ENCODE data around the gene CDV3. TPM values are rescaled to one million over a fixed set of nuclear protein-coding genes. Genes with fewer than 3 reads are reported as not detected.
A peak's percentile ranks its signal among the peaks of the same experiment; 100 is the strongest.
"Not testable (repeated sequence)": the region's sequence is repeated elsewhere in the genome, so short reads cannot be mapped to it uniquely, and the experiment has no call there.

The CDV3 gene
- 289 TPM in 2 replicates for total RNA-seq

GRCh38 chr3:133573629-133574194 lies at the start of gene CDV3:
TSS of gene CDV3 (plus strand) at chr3:133573686. CDS start at chr3:133574045, 359 bp downstream.
- intact Hi-C loops (cut with micrococcal nuclease) = loop anchor here (1.0 to 5.0 kb wide), 14 partner anchors 22 to 1156 kb away; partner anchors contain the start of genes CEP63, DNAJC13, NPHP3 and RYK
- H3K36me3 Mint-ChIP-seq (ENCODE audit: low read depth) = peaks cover 39% of the 10 kb centered on the region
- H3K4me3 Mint-ChIP-seq = peak within 1 kb of the TSS; percentile 94
- H3K27ac Mint-ChIP-seq = peak within 1 kb of the TSS; percentile 98
- H3K27me3 Mint-ChIP-seq (ENCODE audit: insufficient read depth) = peaks cover 2% of the 10 kb centered on the region
- DNase-seq (ENCODE audit: low spot score) = no peak
- no peaks in the 10 kb centered on the region for H3K9me3 Mint-ChIP-seq
- H3K4me1 Mint-ChIP-seq (ENCODE audit: low read depth) = peaks cover 66% of the 10 kb centered on the region

GRCh38 chr3:133523758-133524157 lies 49.7 kb upstream of the CDV3 start:
- H3K36me3 Mint-ChIP-seq (ENCODE audit: low read depth); DNase-seq (ENCODE audit: low spot score); H3K4me3 Mint-ChIP-seq; H3K27me3 Mint-ChIP-seq (ENCODE audit: insufficient read depth); H3K4me1 Mint-ChIP-seq (ENCODE audit: low read depth); H3K9me3 Mint-ChIP-seq; H3K27ac Mint-ChIP-seq; intact Hi-C loops (cut with micrococcal nuclease): not testable (repeated sequence)

- Mint-ChIP-seq H3K4me1 (ENCODE audit: low read depth) (no peaks in the 10 kb centered on the region), H3K27ac (no peak overlapping the region), H3K4me3 (no peak overlapping the region), H3K9me3 (peaks cover 7% of the 10 kb centered on the region), H3K36me3 (ENCODE audit: low read depth) (no peaks in the 10 kb centered on the region), H3K27me3 (ENCODE audit: insufficient read depth) (peaks cover 2% of the 10 kb centered on the region)
- intact Hi-C loops (cut with micrococcal nuclease) = no loop called here
- DNase-seq (ENCODE audit: low spot score) = no peak
These were observed 48.1 kb upstream of the CDV3 start for GRCh38 chr3:133525435-133525834.

DNA sequence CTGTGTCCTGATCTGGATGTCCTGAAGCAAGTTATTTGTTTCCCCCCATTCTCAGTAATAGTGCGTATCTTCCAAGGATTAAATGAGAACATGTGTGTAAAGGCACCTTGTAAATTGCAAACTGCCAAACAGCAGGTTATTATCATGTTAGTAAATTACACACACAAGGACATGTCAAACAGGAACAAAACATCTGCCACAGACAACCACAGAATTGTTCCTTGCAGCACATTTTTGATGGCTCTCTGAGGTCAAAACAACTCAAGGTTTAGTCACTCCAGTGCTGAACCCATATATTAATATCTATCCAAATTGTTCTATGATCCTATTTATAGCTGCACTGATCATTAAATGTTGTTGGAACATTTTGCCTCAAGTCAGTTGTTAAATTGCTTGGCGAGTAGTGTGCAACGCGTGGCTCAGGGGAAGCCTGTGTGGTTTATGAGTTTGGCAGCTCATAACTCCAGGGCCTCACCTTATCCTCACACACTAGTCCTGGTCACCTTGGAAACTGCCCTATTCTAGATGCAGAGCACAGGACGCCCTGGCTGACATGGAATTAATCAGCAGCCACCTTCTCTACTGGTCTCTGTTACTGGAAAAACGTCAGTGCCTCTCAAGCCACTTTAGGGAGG lies 46.3 kb upstream of the CDV3 start:
- no peak overlapping the region for H3K27ac Mint-ChIP-seq
- intact Hi-C loops (cut with micrococcal nuclease) = no loop called here
- no peak overlapping the region for H3K4me3 Mint-ChIP-seq

DNA sequence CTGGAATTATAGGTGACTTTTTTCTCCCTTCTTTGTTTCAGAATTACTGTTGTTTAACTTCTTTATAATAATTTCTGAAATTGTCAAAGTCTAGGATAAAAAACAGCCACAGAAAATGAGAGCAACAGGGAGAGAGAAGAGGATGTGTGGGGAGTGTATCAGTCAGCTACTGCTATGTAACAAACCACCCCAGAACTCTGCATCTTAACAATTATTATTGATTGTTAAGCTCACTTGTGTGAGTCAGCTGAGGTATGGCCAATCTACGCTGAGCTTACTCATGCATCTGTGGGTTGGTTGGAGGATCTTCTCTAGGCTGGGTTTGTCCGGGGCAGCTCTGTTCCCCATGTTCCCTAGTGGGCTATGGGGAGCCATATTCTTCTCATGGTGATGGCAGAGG lies 43.7 kb upstream of the CDV3 start:
- Mint-ChIP-seq H3K4me3 (no peak overlapping the region), H3K27ac (no peak overlapping the region), H3K9me3 (peaks cover 7% of the 10 kb centered on the region), H3K36me3 (ENCODE audit: low read depth) (no peaks in the 10 kb centered on the region), H3K27me3 (ENCODE audit: insufficient read depth) (peaks cover 2% of the 10 kb centered on the region), H3K4me1 (ENCODE audit: low read depth) (no peaks in the 10 kb centered on the region)
- no peak for DNase-seq (ENCODE audit: low spot score)
- intact Hi-C loops (cut with micrococcal nuclease) = no loop called here

More for the DNA sequence above, 46.3 kb upstream of the CDV3 start:
- H3K36me3 Mint-ChIP-seq (ENCODE audit: low read depth) = no peaks in the 10 kb centered on the region
- no peak for DNase-seq (ENCODE audit: low spot score)
- H3K9me3 Mint-ChIP-seq = peaks cover 7% of the 10 kb centered on the region
- peaks cover 2% of the 10 kb centered on the region for H3K27me3 Mint-ChIP-seq (ENCODE audit: insufficient read depth)
- H3K4me1 Mint-ChIP-seq (ENCODE audit: low read depth) = no peaks in the 10 kb centered on the region

DNA sequence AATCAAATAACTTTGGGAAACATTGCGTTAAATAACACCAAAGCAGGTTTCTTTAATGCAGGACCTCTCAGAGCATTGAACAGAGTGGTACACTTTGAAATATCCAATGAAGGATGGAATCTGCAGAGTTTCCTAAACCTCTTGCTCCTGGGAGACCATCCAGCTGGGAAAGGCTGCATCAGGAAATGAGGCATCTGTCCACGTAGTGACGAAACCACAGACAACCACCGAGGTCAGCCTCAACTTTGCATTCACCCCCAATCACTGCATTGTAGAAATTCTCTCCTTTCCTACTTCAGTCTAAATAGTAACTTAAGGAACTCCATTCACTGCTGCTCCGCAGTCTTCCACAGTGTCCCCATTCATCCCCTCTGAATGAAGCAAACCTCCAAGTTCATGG lies 41.5 kb upstream of the CDV3 start:
- Mint-ChIP-seq H3K36me3 (ENCODE audit: low read depth) (no peaks in the 10 kb centered on the region), H3K4me1 (ENCODE audit: low read depth) (no peaks in the 10 kb centered on the region), H3K4me3 (no peak overlapping the region), H3K27ac (no peak overlapping the region), H3K9me3 (peaks cover 7% of the 10 kb centered on the region), H3K27me3 (ENCODE audit: insufficient read depth) (peaks cover 4% of the 10 kb centered on the region)
- no peak for DNase-seq (ENCODE audit: low spot score)
- intact Hi-C loops (cut with micrococcal nuclease) = no loop called here

DNA sequence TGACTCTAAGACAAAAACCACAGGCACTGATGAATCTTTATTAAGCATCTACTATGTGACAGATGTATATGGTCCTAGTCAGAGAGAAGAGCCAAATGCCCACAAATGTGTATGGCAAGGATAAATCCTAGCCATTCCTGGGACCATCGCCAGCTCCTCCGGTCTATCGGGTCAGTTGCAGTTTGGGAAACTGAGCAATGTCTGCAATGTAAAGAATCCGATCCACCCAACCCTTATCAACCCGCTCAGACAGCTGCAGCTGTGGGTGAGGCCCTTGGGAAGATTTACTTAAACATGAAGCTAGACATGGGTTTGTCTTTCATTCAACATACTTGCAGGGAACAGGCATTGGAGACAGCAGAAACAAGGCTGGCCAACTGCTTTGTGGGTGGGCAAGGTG lies 40.5 kb upstream of the CDV3 start:
- no peak overlapping the region for H3K27ac Mint-ChIP-seq
- H3K36me3 Mint-ChIP-seq (ENCODE audit: low read depth) = no peaks in the 10 kb centered on the region
- H3K27me3 Mint-ChIP-seq (ENCODE audit: insufficient read depth) = peaks cover 5% of the 10 kb centered on the region
- H3K4me1 Mint-ChIP-seq (ENCODE audit: low read depth) = no peaks in the 10 kb centered on the region
- no peak for DNase-seq (ENCODE audit: low spot score)
- H3K9me3 Mint-ChIP-seq = peaks cover 9% of the 10 kb centered on the region
- intact Hi-C loops (cut with micrococcal nuclease) = no loop called here
- no peak overlapping the region for H3K4me3 Mint-ChIP-seq

GRCh38 chr3:133535971-133536881 lies 37.3 kb upstream of the CDV3 start:
- H3K27me3 Mint-ChIP-seq (ENCODE audit: insufficient read depth) = peaks cover 3% of the 10 kb centered on the region
- peaks cover 4% of the 10 kb centered on the region for H3K9me3 Mint-ChIP-seq
- H3K4me3 Mint-ChIP-seq = no peak overlapping the region
- H3K36me3 Mint-ChIP-seq (ENCODE audit: low read depth) = no peaks in the 10 kb centered on the region
- no peaks in the 10 kb centered on the region for H3K4me1 Mint-ChIP-seq (ENCODE audit: low read depth)
- no peak overlapping the region for H3K27ac Mint-ChIP-seq
- DNase-seq (ENCODE audit: low spot score) = no peak
- intact Hi-C loops (cut with micrococcal nuclease) = no loop called here

DNA sequence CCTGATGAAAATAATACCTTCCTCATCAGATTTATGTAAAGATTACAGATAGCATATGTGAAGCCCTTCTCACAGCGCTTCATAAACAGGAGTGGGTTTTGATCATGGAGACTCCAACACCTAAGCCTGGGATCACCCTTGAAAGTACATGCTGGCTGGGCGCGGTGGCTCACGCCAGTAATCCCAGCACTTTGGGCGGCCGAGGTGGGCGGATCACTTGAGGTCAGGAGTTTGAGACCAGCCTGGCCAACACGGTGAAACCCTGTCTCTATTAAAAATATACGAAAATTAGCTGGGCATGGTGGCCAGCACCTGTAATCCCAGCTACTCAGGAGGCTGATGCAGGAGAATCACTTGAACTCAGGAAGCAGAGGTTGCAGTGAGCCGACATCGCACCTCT lies 36.4 kb upstream of the CDV3 start:
- intact Hi-C loops (cut with micrococcal nuclease); H3K4me3 Mint-ChIP-seq; H3K36me3 Mint-ChIP-seq (ENCODE audit: low read depth); H3K27ac Mint-ChIP-seq; DNase-seq (ENCODE audit: low spot score); H3K9me3 Mint-ChIP-seq; H3K4me1 Mint-ChIP-seq (ENCODE audit: low read depth); H3K27me3 Mint-ChIP-seq (ENCODE audit: insufficient read depth): not testable (repeated sequence)

GRCh38 chr3:133538154-133538553 lies 35.3 kb upstream of the CDV3 start:
- peaks cover 3% of the 10 kb centered on the region for H3K27me3 Mint-ChIP-seq (ENCODE audit: insufficient read depth)
- H3K27ac Mint-ChIP-seq = no peak overlapping the region
- DNase-seq (ENCODE audit: low spot score) = no peak
- H3K4me3 Mint-ChIP-seq = no peak overlapping the region
- H3K9me3 Mint-ChIP-seq = peaks cover 4% of the 10 kb centered on the region
- no peaks in the 10 kb centered on the region for H3K36me3 Mint-ChIP-seq (ENCODE audit: low read depth)
- H3K4me1 Mint-ChIP-seq (ENCODE audit: low read depth) = no peaks in the 10 kb centered on the region
- intact Hi-C loops (cut with micrococcal nuclease) = no loop called here

- no peak overlapping the region for H3K4me3 Mint-ChIP-seq
- H3K9me3 Mint-ChIP-seq = peaks cover 4% of the 10 kb centered on the region
- no peaks in the 10 kb centered on the region for H3K36me3 Mint-ChIP-seq (ENCODE audit: low read depth)
- no peaks in the 10 kb centered on the region for H3K4me1 Mint-ChIP-seq (ENCODE audit: low read depth)
- intact Hi-C loops (cut with micrococcal nuclease) = no loop called here
- peaks cover 3% of the 10 kb centered on the region for H3K27me3 Mint-ChIP-seq (ENCODE audit: insufficient read depth)
- DNase-seq (ENCODE audit: low spot score) = no peak
- H3K27ac Mint-ChIP-seq = no peak overlapping the region
These were observed 32.4 kb upstream of the CDV3 start for GRCh38 chr3:133540896-133541674.

GRCh38 chr3:133542871-133543270 lies 30.6 kb upstream of the CDV3 start:
- H3K36me3 Mint-ChIP-seq (ENCODE audit: low read depth) = no peaks in the 10 kb centered on the region
- no peak for DNase-seq (ENCODE audit: low spot score)
- H3K27me3 Mint-ChIP-seq (ENCODE audit: insufficient read depth) = no peaks in the 10 kb centered on the region
- H3K4me1 Mint-ChIP-seq (ENCODE audit: low read depth) = no peaks in the 10 kb centered on the region
- H3K9me3 Mint-ChIP-seq = peaks cover 4% of the 10 kb centered on the region
- H3K4me3 Mint-ChIP-seq = no peak overlapping the region
- intact Hi-C loops (cut with micrococcal nuclease) = no loop called here
- no peak overlapping the region for H3K27ac Mint-ChIP-seq

All from activated T-helper 1 cell treated with anti-CD3 and anti-CD28 coated beads, Interleukin-12 subunit alpha, Interleukin-12 subunit beta, Interleukin-2, Interleukin-4 antibody, amounts not matched to agents 30 ng/mL and 10 ng/mL and 1 ng/mL, durations not matched to agents 14 hours and 24 hours and 36 hours (primary cell).